H54 (cell line): Measurements from ENCODE around the gene STARD7.

Experiments
- DNase-seq: peaks from one replicate; pipeline ENCODE4 v3.0.0; 2011; ENCODE audit warnings: low spot score, mixed read lengths; ENCODE audit not compliant: insufficient read length
- FAIRE-seq: peaks from 3 replicates; lab custom pipeline; 2011; peaks lifted over from hg19 to GRCh38; lab: Jason Lieb, UNC
- POLR2A ChIP-seq: IDR thresholded peaks from 2 replicates; pipeline ENCODE4 v1.6.1; 2011; ENCODE audit warnings: low read depth, mild to moderate bottlenecking, low read length

STARD7 gene

GRCh38 chr2:96157649-96158553, 50.7 kb downstream of the STARD7 start:
- TF ChIP-seq POLR2A, result no peak
- FAIRE-seq, result no peak
- DNase-seq, result no peak

- DNase-seq, result no peak
- TF ChIP-seq POLR2A, result no peak
- FAIRE-seq, result no peak
Observed at GRCh38 chr2:96156926-96157648, 51.5 kb downstream of the STARD7 start.

DNA sequence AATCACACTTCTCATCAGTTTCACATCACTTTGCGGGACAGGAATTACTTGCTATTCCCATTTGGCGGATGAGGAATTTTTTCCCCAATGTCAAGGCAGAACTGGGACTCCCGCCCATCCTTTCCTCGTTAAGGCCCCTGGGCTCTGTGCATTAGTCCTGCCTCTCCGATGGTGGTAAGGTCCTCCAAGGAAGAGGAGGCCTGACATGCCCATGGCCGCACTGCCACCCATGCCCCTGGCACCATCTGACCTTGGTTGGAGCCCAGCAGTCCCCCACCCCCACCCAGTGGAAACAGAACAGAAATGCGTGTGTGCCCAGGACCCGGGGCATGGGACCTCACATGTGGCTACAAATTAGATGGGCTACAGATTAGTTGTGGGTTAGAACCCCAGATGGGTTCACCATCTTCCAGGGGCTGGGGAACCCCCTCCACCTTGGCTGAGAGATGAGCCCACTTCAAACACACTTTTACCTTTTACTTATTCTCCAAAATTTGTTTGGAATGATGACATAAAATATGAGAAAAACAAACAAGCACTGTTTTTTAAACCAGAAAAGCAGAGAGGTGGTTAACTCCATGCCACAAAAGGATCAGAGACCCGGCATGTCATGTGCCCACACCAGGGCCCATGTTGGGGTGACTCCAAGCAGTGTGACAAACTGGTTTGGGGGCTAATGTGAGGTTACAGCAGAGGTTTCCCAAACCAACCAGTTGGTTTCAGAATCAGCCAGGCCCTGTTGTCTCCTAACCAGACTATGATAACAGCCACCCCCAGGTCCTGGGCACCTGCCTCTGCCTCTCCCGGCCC, 52.4 kb downstream of the STARD7 start:
- no peak for FAIRE-seq

GRCh38 chr2:96154506-96155380, 53.9 kb downstream of the STARD7 start:
- FAIRE-seq (no peak), DNase-seq (no peak)
- no peak for TF ChIP-seq POLR2A

More for the DNA sequence above, 52.4 kb downstream of the STARD7 start:
- DNase-seq, result no peak
- no peak for TF ChIP-seq POLR2A

GRCh38 chr2:96153991-96154431, 54.6 kb downstream of the STARD7 start:
- DNase-seq (no peak), FAIRE-seq (no peak)
- TF ChIP-seq POLR2A, result no peak

DNA sequence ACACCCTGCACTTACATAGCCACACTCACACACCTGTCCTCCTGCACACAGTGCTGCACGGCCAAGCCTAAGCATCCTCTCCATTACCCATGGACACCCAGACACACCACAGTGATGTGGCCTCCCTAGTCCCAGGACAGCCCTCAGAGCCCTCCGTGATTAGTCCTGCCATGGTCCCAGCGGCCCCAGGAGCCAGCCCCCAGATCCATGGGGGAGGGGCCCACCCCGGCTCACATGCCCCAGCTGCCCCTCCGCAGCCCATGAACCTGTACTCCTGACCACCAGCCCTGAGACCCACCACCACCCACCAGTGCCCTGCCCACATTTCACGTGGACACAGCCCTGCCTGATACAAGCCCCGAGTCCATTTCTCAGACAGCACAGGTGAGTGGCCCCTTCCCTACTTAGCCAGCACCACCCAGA, 55.3 kb downstream of the STARD7 start:
- DNase-seq, result no peak
- no peak for FAIRE-seq
- no peak for TF ChIP-seq POLR2A

DNA sequence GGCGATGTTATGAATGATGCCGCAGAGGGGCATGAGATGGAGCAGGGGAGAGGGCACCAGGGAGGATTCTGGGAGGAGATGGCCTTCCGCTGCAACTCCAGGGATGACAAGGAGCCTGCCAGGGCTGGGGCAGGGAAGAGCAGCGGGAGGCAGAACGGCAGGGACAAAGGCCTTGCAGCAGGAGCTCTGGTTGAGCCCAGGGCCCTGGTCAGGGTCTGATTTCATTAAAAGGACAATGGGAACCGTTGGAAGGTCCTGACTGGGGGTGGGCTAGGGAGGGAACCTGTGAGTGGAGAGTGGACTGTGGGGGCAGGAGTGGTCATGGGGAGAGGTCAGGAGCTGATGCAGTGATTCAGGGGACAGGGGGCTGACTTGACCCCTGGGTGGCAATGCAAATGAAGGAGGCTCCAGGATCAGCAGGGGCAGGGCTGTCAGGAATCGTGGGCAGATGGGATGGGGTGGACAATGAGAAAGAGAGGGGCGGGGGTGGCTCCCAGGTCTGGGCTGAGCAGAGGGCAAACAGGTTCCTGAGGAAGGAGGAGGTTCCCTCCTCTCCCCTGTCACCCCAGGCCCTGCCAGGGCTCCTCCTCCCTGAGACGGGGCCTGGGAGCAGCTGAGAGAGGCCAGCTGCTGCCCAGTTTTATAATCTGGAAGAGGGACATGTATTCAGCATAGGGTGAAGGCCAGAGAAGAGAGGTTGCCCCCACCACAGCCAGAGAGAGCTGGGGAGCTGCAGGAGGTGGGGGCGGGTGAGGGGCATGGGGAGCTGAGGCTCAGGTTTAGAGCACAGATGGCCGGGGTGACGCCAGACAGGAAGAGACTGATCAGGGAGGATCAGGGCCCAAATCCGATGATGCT, 56.1 kb downstream of the STARD7 start:
- no peak for TF ChIP-seq POLR2A
- no peak for DNase-seq
- FAIRE-seq, result no peak

DNA sequence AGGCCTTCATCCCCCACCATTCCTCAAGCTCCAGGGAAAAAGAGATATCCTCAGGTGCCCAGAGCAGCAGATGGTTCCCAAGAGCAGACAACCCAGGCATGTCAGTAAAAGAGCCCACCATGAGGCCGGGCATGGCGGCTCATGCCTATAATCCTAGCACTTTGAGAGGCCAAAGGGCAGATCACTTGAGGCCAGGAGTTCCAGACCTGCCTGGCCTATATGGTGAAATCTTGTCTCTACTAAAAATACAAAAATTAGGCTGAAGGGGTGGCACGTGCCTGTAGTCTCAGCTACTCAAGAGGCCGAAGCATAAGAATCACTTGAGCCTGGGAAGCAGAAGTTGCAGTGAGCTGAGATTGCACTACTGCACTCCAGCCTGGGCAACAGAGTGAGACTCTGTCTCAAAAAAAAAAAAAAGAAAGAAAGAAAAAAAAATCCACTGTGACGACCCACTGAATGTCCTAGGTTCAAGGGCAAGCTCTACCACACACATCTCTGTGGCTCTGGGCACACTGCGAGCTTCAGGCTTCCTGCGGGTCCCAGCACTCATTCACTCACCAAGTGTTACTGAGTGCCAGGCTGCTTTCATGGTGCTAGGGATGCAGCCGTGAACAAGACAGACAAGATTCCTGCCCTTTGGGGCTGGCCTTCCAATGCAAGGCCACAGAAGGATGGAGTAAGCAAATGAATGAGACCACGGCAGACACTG, 56.9 kb downstream of the STARD7 start:
- no peak for TF ChIP-seq POLR2A
- FAIRE-seq (no peak), DNase-seq (no peak)

DNA sequence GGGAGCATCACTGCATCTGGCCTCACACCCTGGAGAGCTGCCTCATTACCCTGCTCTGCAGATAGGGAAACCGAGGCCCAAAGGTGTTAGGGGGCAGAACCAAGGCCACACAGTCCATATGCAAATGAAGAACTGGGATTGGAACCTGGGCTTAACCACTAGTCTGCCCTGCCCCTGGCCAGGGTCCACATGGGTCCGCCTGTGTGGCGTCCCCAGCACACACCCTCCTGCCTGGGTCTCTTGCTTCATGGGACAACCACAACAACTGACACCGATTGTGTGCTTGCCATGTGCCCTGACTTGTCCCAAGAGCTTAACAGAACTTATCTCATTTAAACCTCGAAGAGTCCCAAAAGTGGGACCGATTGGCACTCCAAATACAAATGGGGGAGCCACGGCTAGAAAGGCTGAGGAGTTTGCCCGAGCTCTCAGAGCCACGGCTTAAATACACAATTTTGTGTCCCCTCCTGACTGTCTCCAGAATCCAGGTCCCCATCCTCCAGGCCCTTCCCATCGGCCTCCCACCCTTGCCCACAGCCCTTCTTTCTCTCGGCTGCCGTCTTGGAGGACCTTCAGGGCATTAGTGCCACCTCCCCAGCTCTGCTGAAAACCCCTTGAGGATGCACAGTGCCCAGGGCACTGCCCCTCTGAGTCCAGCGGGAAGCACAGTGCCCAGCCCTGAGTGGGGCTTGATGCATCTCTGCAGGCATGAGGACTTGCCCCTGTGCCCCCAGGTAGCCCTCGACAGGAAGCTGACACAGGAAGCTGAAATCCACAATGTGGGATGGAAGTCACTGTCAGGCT, 57.6 kb downstream of the STARD7 start:
- TF ChIP-seq POLR2A, result no peak
- FAIRE-seq, result no peak
- no peak for DNase-seq

GRCh38 chr2:96150007-96150640, 58.5 kb downstream of the STARD7 start:
- TF ChIP-seq POLR2A, result no peak
- no peak for FAIRE-seq
- DNase-seq, result no peak
